Measurements from ENCODE around the gene CEACAM19. TPM values are rescaled to one million over a fixed set of nuclear protein-coding genes. Genes with fewer than 3 reads are reported as not detected.
A peak's percentile ranks its signal among the peaks of the same experiment; 100 is the strongest.
"Not testable (repeated sequence)": the region's sequence is repeated elsewhere in the genome, so short reads cannot be mapped to it uniquely, and the experiment has no call there.

Gene CEACAM19
- total RNA-seq, 2 experiments from 2014 or later = 0.63 to 1.3 TPM

DNA sequence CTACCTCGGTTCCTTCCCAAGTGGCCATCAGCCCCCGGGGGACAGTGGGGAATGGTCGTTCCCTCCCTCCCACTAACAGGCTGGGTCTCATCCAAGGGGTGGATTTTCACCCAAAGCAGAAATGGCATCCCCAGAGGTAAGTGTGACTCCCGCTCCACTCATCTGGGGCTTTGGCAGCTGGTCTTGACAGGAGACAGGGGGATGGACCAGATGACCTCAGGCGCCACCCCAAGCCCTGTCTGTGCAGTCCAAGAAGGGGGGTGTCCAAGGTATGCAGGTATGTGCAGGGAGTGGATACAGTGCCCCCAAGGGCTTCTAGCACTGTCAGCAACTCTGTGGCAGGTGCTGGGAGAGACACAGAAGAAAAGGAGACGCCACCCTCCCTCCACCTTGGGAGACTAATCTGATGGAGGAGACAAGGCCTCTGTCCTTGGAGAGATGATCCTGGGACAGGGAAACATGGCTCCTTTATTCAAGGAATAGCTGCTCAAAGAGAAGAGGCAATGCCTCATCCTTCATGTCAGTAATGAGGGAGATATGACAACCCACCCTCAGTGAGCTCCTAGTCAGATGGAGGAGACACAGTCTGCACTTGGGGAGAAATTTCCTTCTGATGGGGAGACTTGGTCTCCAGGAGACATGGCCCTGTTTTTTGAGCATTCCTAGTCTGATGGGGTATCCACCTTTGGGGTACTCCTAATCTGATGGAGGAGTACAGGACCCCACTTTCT, 35.4 kb downstream of the CEACAM19 start:
- no peak for ATAC-seq
- Mint-ChIP-seq H3K9me3 (no peaks in the 10 kb centered on the region), H3K4me3 (no peak overlapping the region), H3K27ac (no peak overlapping the region), H3K36me3 (ENCODE audit: low read depth) (no peaks in the 10 kb centered on the region), H3K27me3 (peaks cover 3% of the 10 kb centered on the region), H3K4me1 (ENCODE audit: low read depth) (peaks cover 5% of the 10 kb centered on the region)
- CTCF ChIA-PET = interaction anchor here (0.7 to 3.0 kb wide), 3 partner anchors 16 to 78 kb away, joined by 3 to 8 read pairs (median 3); no protein-coding TSS in a partner anchor
- TF ChIP-seq CTCF (IDR thresholded peaks at IDR 0.05) = no peak
- POLR2A ChIA-PET = no interaction called here
- intact Hi-C loops (cut with micrococcal nuclease) = no loop called here
- no peak for DNase-seq

- H3K9me3 Mint-ChIP-seq = no peaks in the 10 kb centered on the region
- ChIA-PET CTCF (interaction anchor here (3.0 kb wide), 1 partner anchor 17 kb away, joined by 8 read pairs; no protein-coding TSS in a partner anchor), POLR2A (interaction anchor here (0.5 to 0.6 kb wide), 2 partner anchors 25 to 159 kb away, joined by 3 read pairs; no protein-coding TSS in a partner anchor)
- TF ChIP-seq CTCF (IDR thresholded peaks at IDR 0.05) = no peak
- H3K4me1 Mint-ChIP-seq (ENCODE audit: low read depth) = peaks cover 5% of the 10 kb centered on the region
- DNase-seq (no peak), ATAC-seq (no peak)
- H3K27me3 Mint-ChIP-seq = peaks cover 2% of the 10 kb centered on the region
- intact Hi-C loops (cut with micrococcal nuclease) = no loop called here
- H3K36me3 Mint-ChIP-seq (ENCODE audit: low read depth) = no peaks in the 10 kb centered on the region
- no peak overlapping the region for H3K4me3 Mint-ChIP-seq
- no peak overlapping the region for H3K27ac Mint-ChIP-seq
Measured at GRCh38 chr19:44707794-44708193, 36.5 kb downstream of the CEACAM19 start.

- H3K27ac Mint-ChIP-seq = no peak overlapping the region
- peaks cover 5% of the 10 kb centered on the region for H3K4me1 Mint-ChIP-seq (ENCODE audit: low read depth)
- ChIA-PET CTCF (interaction anchor here (1.1 to 1.3 kb wide), 2 partner anchors 8 to 19 kb away, joined by 3 read pairs; no protein-coding TSS in a partner anchor), POLR2A (no interaction called here)
- H3K4me3 Mint-ChIP-seq = no peak overlapping the region
- intact Hi-C loops (cut with micrococcal nuclease) = no loop called here
- DNase-seq (no peak), ATAC-seq (no peak)
- H3K36me3 Mint-ChIP-seq (ENCODE audit: low read depth) = no peaks in the 10 kb centered on the region
- no peaks in the 10 kb centered on the region for H3K9me3 Mint-ChIP-seq
- TF ChIP-seq CTCF (IDR thresholded peaks at IDR 0.05) = no peak
- H3K27me3 Mint-ChIP-seq = no peaks in the 10 kb centered on the region
Measured at GRCh38 chr19:44708940-44709339, 37.7 kb downstream of the CEACAM19 start.

DNA sequence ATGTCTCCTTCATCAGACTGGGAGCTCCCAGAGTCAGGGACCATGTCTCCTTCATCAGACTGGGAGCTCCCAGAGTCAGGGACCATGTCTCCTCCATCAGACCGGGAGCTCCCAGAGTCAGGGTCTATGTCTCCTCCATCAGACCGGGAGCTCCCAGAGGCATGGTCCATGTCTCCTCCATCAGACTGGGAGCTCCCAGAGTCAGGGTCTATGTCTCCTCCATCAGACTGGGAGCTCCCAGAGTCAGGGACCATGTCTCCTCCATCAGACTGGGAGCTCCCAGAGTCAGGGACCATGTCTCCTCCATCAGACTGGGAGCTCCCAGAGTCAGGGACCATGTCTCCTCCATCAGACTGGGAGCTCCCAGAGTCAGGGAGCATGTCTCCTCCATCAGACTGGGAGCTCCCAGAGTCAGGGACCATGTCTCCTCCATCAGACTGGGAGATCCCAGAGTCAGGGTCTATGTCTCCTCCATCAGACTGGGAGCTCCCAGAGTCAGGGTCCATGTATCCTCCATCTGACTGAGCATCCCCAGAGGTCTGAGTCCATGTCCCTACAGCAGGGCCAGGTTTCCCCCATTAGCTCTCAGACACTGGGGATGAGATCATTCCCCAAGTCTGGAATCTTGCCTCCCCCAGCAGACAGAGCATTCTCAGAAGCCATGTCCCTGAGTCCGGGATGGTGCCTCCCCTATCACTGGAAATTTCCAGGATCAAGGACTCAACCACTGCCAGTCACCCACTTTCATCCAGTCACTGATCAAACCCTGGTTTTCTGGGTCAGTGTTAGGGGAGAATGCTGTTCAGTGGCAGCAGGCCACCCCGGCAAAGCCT, 38.4 kb downstream of the CEACAM19 start:
- H3K27ac Mint-ChIP-seq; DNase-seq; ATAC-seq; H3K27me3 Mint-ChIP-seq; H3K9me3 Mint-ChIP-seq; H3K4me3 Mint-ChIP-seq; H3K4me1 Mint-ChIP-seq (ENCODE audit: low read depth); intact Hi-C loops (cut with micrococcal nuclease); H3K36me3 Mint-ChIP-seq (ENCODE audit: low read depth); POLR2A ChIA-PET: not testable (repeated sequence)
- CTCF ChIA-PET = interaction anchor here (0.9 to 1.3 kb wide), 4 partner anchors 8 to 61 kb away, joined by 3 read pairs; no protein-coding TSS in a partner anchor

DNA sequence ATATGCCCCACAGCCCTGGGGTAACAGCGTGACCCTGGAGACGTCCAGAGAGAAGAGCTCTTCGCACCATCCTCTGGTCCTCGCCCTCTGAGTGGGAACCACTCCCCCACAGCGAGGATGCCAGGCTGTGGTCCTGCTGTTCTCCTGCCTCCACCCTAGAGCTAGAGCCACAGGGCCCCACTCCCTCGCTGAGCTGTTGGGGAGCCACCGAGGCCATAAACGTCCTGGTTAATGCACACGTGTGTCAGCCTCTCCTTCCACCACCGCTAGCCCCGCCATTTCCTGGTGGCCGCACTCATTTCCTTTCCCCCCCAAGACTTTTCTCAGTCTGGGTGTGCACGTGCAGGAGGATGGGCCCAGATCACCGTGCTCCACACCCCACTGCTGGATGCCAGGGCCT, 39.2 kb downstream of the CEACAM19 start:
- no peaks in the 10 kb centered on the region for H3K36me3 Mint-ChIP-seq (ENCODE audit: low read depth)
- H3K27ac Mint-ChIP-seq = no peak overlapping the region
- CTCF ChIA-PET = interaction anchor here (0.9 to 1.3 kb wide), 2 partner anchors 13 to 60 kb away, joined by 3 read pairs; no protein-coding TSS in a partner anchor
- no peak for DNase-seq
- peak; percentile 20 for ATAC-seq
- H3K27me3 Mint-ChIP-seq = no peaks in the 10 kb centered on the region
- no peak overlapping the region for H3K4me3 Mint-ChIP-seq
- TF ChIP-seq CTCF (IDR thresholded peaks at IDR 0.05) = no peak
- H3K4me1 Mint-ChIP-seq (ENCODE audit: low read depth) = peaks cover 5% of the 10 kb centered on the region
- intact Hi-C loops (cut with micrococcal nuclease) = no loop called here
- POLR2A ChIA-PET = no interaction called here
- H3K9me3 Mint-ChIP-seq = peaks cover 12% of the 10 kb centered on the region
